ENCODE results near the gene TBKBP1. TPM values are rescaled to one million over a fixed set of nuclear protein-coding genes. Genes with fewer than 3 reads are reported as not detected.
A peak's percentile ranks its signal among the peaks of the same experiment; 100 is the strongest.

Gene TBKBP1
- total and polyA plus RNA-seq, 9 of the 15 experiments (the other 6 are each of a cell fraction or from before 2014, with no cell fraction given) = 0.03 to 15.6 (median 6.8) TPM

DNA sequence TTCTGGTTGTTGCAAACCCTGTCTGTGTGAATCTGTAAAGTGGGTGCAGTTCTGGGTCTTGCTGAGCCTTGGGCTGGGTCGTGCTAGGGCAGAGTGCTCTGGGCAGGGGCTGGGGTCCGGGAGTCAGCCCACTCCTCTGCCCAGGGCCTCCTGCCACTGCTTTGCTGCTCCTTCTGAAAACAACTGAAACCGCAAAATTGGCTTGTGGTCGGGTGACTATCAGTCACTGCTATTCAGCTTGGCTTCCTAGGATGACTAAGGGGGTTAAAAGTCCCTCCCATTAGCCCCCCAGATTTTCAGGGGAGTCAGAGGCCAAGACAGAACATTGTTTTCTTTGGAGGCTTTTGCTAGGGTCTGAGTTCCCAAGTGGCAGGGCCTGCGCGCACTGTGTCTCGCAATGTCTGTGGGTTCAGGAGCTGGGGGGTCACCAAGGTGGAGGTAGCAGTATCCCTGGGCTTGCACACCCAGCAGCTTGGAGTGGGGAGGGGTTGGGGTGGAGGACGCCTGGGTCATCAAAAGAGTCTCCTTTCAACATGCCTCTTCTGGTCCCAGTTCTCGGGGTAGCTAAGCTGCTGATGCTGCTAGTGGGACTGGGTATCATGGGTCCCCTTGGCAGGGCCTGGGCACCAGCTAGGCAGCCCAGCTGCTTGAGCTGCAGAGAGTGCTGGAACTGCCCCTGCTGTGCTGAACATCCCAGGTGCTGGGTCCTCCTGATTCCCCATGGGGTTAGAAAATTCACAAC, 25.6 kb downstream of the TBKBP1 start (continued):
- TF ChIP-seq CC2D1A (IDR thresholded peaks at IDR 0.05) = no peak
- no peak for TF ChIP-seq ARNT (IDR thresholded peaks at IDR 0.05)
- no peak for TF ChIP-seq ZNF41 (CRISPR knock-in tag; conservative IDR thresholded peaks at IDR 0.05)
- no peak for TF ChIP-seq ZNF253 (CRISPR knock-in tag; conservative IDR thresholded peaks at IDR 0.05)
- TF ChIP-seq MYBL2 (IDR thresholded peaks at IDR 0.05; ENCODE audit: low read depth) = no peak
- TF ChIP-seq MYBL2 (CRISPR knock-in tag; IDR thresholded peaks at IDR 0.05; ENCODE audit: borderline replicate concordance) = no peak
- no peak for TF ChIP-seq NUFIP1 (IDR thresholded peaks at IDR 0.05; ENCODE audit: partially characterized antibody)
- no peak for TF ChIP-seq E2F3 (CRISPR knock-in tag; IDR thresholded peaks at IDR 0.05)
- no peak for TF ChIP-seq RNF2 (IDR thresholded peaks at IDR 0.05)
- TF ChIP-seq, protein P1, sequence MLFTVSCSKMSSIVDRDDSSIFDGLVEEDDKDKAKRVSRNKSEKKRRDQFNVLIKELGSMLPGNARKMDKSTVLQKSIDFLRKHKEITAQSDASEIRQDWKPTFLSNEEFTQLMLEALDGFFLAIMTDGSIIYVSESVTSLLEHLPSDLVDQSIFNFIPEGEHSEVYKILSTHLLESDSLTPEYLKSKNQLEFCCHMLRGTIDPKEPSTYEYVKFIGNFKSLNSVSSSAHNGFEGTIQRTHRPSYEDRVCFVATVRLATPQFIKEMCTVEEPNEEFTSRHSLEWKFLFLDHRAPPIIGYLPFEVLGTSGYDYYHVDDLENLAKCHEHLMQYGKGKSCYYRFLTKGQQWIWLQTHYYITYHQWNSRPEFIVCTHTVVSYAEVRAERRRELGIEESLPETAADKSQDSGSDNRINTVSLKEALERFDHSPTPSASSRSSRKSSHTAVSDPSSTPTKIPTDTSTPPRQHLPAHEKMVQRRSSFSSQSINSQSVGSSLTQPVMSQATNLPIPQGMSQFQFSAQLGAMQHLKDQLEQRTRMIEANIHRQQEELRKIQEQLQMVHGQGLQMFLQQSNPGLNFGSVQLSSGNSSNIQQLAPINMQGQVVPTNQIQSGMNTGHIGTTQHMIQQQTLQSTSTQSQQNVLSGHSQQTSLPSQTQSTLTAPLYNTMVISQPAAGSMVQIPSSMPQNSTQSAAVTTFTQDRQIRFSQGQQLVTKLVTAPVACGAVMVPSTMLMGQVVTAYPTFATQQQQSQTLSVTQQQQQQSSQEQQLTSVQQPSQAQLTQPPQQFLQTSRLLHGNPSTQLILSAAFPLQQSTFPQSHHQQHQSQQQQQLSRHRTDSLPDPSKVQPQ (CRISPR knock-in tag; IDR thresholded peaks at IDR 0.05; ENCODE audit: borderline replicate concordance) = no peak
- no peak for TF ChIP-seq LEF1 (IDR thresholded peaks at IDR 0.05)
- no peak for TF ChIP-seq ZNF785 (CRISPR knock-in tag; IDR thresholded peaks at IDR 0.05)
- TF ChIP-seq ZNF165 (CRISPR knock-in tag; IDR thresholded peaks at IDR 0.05; ENCODE audit: borderline replicate concordance) = no peak
- TF ChIP-seq JUND (IDR thresholded peaks at IDR 0.05; ENCODE audit: borderline replicate concordance, low read depth, low read length) = peak; percentile 43; the same call in 1 of the 2 replicates
- TF ChIP-seq JUND (tag; IDR thresholded peaks at IDR 0.05; ENCODE audit: borderline replicate concordance, low read depth, low read length) = no peak
- TF ChIP-seq RFX7 (CRISPR knock-in tag; IDR thresholded peaks at IDR 0.05) = no peak
- peak; percentile 89 for TF ChIP-seq ZBTB7A (IDR thresholded peaks at IDR 0.05; ENCODE audit: borderline replicate concordance, control insufficient read depth, low read depth, low read length)
- no peak for TF ChIP-seq ZBED1 (IDR thresholded peaks at IDR 0.05)
- no peak for TF ChIP-seq ZNF174 (CRISPR knock-in tag; IDR thresholded peaks at IDR 0.05)
- TF ChIP-seq, protein P2, sequence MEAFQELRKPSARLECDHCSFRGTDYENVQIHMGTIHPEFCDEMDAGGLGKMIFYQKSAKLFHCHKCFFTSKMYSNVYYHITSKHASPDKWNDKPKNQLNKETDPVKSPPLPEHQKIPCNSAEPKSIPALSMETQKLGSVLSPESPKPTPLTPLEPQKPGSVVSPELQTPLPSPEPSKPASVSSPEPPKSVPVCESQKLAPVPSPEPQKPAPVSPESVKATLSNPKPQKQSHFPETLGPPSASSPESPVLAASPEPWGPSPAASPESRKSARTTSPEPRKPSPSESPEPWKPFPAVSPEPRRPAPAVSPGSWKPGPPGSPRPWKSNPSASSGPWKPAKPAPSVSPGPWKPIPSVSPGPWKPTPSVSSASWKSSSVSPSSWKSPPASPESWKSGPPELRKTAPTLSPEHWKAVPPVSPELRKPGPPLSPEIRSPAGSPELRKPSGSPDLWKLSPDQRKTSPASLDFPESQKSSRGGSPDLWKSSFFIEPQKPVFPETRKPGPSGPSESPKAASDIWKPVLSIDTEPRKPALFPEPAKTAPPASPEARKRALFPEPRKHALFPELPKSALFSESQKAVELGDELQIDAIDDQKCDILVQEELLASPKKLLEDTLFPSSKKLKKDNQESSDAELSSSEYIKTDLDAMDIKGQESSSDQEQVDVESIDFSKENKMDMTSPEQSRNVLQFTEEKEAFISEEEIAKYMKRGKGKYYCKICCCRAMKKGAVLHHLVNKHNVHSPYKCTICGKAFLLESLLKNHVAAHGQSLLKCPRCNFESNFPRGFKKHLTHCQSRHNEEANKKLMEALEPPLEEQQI (IDR thresholded peaks at IDR 0.05) = no peak
- TF ChIP-seq ZNF780A (CRISPR knock-in tag; IDR thresholded peaks at IDR 0.05) = no peak
- TF ChIP-seq ZNF766 (CRISPR knock-in tag; conservative IDR thresholded peaks at IDR 0.05) = no peak
- TF ChIP-seq TCF7 (IDR thresholded peaks at IDR 0.05; ENCODE audit: borderline replicate concordance) = no peak
- TF ChIP-seq ZNF239 (CRISPR knock-in tag; IDR thresholded peaks at IDR 0.05) = no peak
- TF ChIP-seq, protein P3, sequence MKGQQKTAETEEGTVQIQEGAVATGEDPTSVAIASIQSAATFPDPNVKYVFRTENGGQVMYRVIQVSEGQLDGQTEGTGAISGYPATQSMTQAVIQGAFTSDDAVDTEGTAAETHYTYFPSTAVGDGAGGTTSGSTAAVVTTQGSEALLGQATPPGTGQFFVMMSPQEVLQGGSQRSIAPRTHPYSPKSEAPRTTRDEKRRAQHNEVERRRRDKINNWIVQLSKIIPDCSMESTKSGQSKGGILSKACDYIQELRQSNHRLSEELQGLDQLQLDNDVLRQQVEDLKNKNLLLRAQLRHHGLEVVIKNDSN (CRISPR knock-in tag; IDR thresholded peaks at IDR 0.05) = no peak
- no peak for TF ChIP-seq POLR2AphosphoS2 (IDR thresholded peaks at IDR 0.05; ENCODE audit: low read length)
- TF ChIP-seq ZNF445 (CRISPR knock-in tag; IDR thresholded peaks at IDR 0.05; ENCODE audit: low read depth) = no peak
